ENCODE data around the gene DGUOK.
"Not testable (repeated sequence)": the region's sequence is repeated elsewhere in the genome, so short reads cannot be mapped to it uniquely, and the experiment has no call there.

Gene DGUOK

GRCh38 chr2:73901143-73901542 lies 25.5 kb upstream of the DGUOK start:
- DNase-seq (ENCODE audit: low read depth): no peak

- no peak for DNase-seq (ENCODE audit: low read depth)
Observed at GRCh38 chr2:73902284-73902683, 24.4 kb upstream of the DGUOK start.

- no peak for DNase-seq (ENCODE audit: low read depth)
Observed at GRCh38 chr2:73903313-73903712, 23.4 kb upstream of the DGUOK start.

- DNase-seq (ENCODE audit: low read depth): not testable (repeated sequence)
Observed at GRCh38 chr2:73903949-73904613, 22.6 kb upstream of the DGUOK start.

- DNase-seq (ENCODE audit: low read depth): no peak
Observed at GRCh38 chr2:73904952-73905351, 21.7 kb upstream of the DGUOK start.

GRCh38 chr2:73906847-73907505 lies 19.7 kb upstream of the DGUOK start:
- DNase-seq (ENCODE audit: low read depth): no peak

- DNase-seq (ENCODE audit: low read depth): peak; percentile 79
Observed at GRCh38 chr2:73907840-73908452, 18.7 kb upstream of the DGUOK start.

- DNase-seq (ENCODE audit: low read depth): no peak
Observed at GRCh38 chr2:73908689-73909652, 17.7 kb upstream of the DGUOK start.

- DNase-seq (ENCODE audit: low read depth): no peak
Observed at GRCh38 chr2:73910873-73911547, 15.7 kb upstream of the DGUOK start.

- DNase-seq (ENCODE audit: low read depth): no peak
Observed at GRCh38 chr2:73911548-73912208, 15.0 kb upstream of the DGUOK start.

- DNase-seq (ENCODE audit: low read depth): no peak
Observed at GRCh38 chr2:73913414-73914054, 13.1 kb upstream of the DGUOK start.

- no peak for DNase-seq (ENCODE audit: low read depth)
Observed at GRCh38 chr2:73914667-73915066, 12.0 kb upstream of the DGUOK start.

- DNase-seq (ENCODE audit: low read depth): no peak
Observed at GRCh38 chr2:73915437-73915993, 11.2 kb upstream of the DGUOK start.

- no peak for DNase-seq (ENCODE audit: low read depth)
Observed at GRCh38 chr2:73916666-73917065, 10.0 kb upstream of the DGUOK start.

- no peak for DNase-seq (ENCODE audit: low read depth)
Observed at GRCh38 chr2:73917296-73917695, 9.4 kb upstream of the DGUOK start.

- no peak for DNase-seq (ENCODE audit: low read depth)
Observed at GRCh38 chr2:73917696-73918207, 8.9 kb upstream of the DGUOK start.

GRCh38 chr2:73918856-73919255 lies 7.8 kb upstream of the DGUOK start:
- DNase-seq (ENCODE audit: low read depth): no peak

- no peak for DNase-seq (ENCODE audit: low read depth)
Observed at GRCh38 chr2:73919596-73920228, 7.0 kb upstream of the DGUOK start.
